CD4-positive, alpha-beta T cell treated with Interleukin-17A for 4 hours (primary cell): ENCODE results near the gene PNKD.
"Not testable (repeated sequence)": the region's sequence is repeated elsewhere in the genome, so short reads cannot be mapped to it uniquely, and the experiment has no call there.

ENCODE experiments used
- DNase-seq: peaks from one replicate; pipeline ENCODE4 v3.0.0-alpha.2; 2020; ENCODE audit warnings: mixed read lengths

PNKD gene

GRCh38 chr2:218257390-218257981, 12.8 kb upstream of the PNKD start:
- DNase-seq: peak; percentile 77

GRCh38 chr2:218259099-218259961, 11.0 kb upstream of the PNKD start:
- no peak for DNase-seq

GRCh38 chr2:218260166-218260565, 10.2 kb upstream of the PNKD start:
- DNase-seq: no peak

GRCh38 chr2:218260742-218261422, 9.4 kb upstream of the PNKD start, which contains the start of gene GPBAR1:
GPBAR1 (plus strand) TSS chr2:218261015; CDS start chr2:218262725, 1,710 bp downstream.
- DNase-seq: no peak

GRCh38 chr2:218261423-218262236, 8.7 kb upstream of the PNKD start:
- DNase-seq: no peak

GRCh38 chr2:218262237-218262600, 8.1 kb upstream of the PNKD start:
- no peak for DNase-seq

GRCh38 chr2:218262631-218263586, 7.4 kb upstream of the PNKD start:
- no peak for DNase-seq

- no peak for DNase-seq
Measured at GRCh38 chr2:218263817-218264641, 6.3 kb upstream of the PNKD start.

GRCh38 chr2:218264773-218265561, 5.4 kb upstream of the PNKD start:
- DNase-seq: no peak

- DNase-seq: no peak
Measured at GRCh38 chr2:218265626-218266025, 4.7 kb upstream of the PNKD start.

GRCh38 chr2:218266316-218266979, 3.9 kb upstream of the PNKD start:
- DNase-seq: no peak

GRCh38 chr2:218267259-218267658, 3.1 kb upstream of the PNKD start:
- DNase-seq: no peak

- no peak for DNase-seq
Measured at GRCh38 chr2:218270721-218271486, 585 bp downstream of the PNKD start.

- no peak for DNase-seq
Measured at GRCh38 chr2:218271487-218271797, 1.1 kb downstream of the PNKD start.

GRCh38 chr2:218271865-218272530, 1.7 kb downstream of the PNKD start:
- no peak for DNase-seq

- peak; percentile 84 for DNase-seq
Measured at GRCh38 chr2:218272531-218273212, 2.4 kb downstream of the PNKD start.

GRCh38 chr2:218273214-218273907, 3.0 kb downstream of the PNKD start:
- not testable (repeated sequence) for DNase-seq
